ENCODE data around the gene CALU.

CALU gene

GRCh38 chr7:128811631-128812430, 72.7 kb downstream of the CALU start:
- DNase-seq (ENCODE audit: low spot score): no peak

GRCh38 chr7:128812514-128813168, 73.5 kb downstream of the CALU start:
- no peak for DNase-seq (ENCODE audit: low spot score)

GRCh38 chr7:128814499-128814898, 75.3 kb downstream of the CALU start:
- no peak for DNase-seq (ENCODE audit: low spot score)

- no peak for DNase-seq (ENCODE audit: low spot score)
Measured at GRCh38 chr7:128815289-128815942, 76.3 kb downstream of the CALU start.

- DNase-seq (ENCODE audit: low spot score): no peak
Measured at GRCh38 chr7:128818694-128819093, 79.5 kb downstream of the CALU start.
